Measurements from ENCODE around the gene CRTAC1. TPM values are rescaled to one million over a fixed set of nuclear protein-coding genes. Genes with fewer than 3 reads are reported as not detected.

Gene CRTAC1
- total RNA-seq, 1 donor from 2014 or later: 0.30 TPM

DNA sequence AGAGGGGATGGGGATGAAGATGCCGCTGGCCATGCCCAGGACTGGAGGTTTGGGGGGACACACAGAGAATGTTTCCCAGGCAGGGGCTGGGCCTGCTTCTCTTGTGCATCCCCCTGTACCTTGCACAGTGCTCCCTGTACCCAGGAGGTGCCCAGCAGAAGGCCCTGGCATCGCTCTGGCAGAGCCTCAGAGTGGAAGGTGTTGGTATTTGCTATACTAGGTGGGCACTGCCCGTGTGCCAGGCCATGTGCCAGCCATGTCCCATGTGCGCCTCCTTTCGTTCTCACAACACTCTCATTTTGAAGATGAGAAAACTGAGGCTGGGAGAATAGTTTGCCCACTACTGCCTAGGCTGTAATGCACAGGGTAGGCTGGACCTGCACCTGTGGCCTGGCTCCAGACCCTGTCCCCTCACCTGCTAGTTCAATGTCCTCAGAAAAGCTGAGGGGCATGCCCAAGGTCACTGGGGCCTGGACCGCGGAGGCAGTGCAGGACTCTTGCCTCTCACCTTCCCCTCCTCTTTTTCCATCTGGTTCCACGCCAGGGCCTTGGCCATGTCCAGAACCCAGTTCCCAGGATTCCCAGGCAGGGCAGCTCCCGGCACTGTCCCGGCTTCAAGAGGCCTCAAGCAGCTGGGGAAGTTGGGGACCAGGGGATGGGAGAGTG is 116.1 kb downstream of the CRTAC1 start:
- Histone ChIP-seq H2AFZ (replicated peaks) (no peak overlapping the region), H3K9me3 (ENCODE audit: low read depth) (no peaks in the 10 kb centered on the region), H3K36me3 (no peaks in the 10 kb centered on the region), H3K79me2 (ENCODE audit: low read depth) (no peaks in the 10 kb centered on the region), H3K27me3 (peaks cover 15% of the 10 kb centered on the region), H3K4me3 (no peak overlapping the region), H4K20me1 (ENCODE audit: low read depth) (peaks cover 3% of the 10 kb centered on the region), H3K27ac (no peak overlapping the region), H3F3A (ENCODE audit: low read depth) (no peaks in the 10 kb centered on the region), H3K9ac (no peak overlapping the region), H3K4me1 (no peaks in the 10 kb centered on the region), H3K4me2 (no peak overlapping the region)
- no peaks in the 10 kb centered on the region for H3K9me3 Mint-ChIP-seq
- H3K4me1 Mint-ChIP-seq: peaks cover 3% of the 10 kb centered on the region
- H3K27me3 Mint-ChIP-seq (ENCODE audit: insufficient read depth, low read depth): peaks cover 11% of the 10 kb centered on the region
- H3K36me3 Mint-ChIP-seq: no peaks in the 10 kb centered on the region
- H3K4me3 Mint-ChIP-seq: no peak overlapping the region
- TF ChIP-seq EZH2 (IDR thresholded peaks at IDR 0.05) (no peak), EZH2phosphoT487 (IDR thresholded peaks at IDR 0.05) (no peak)
- TF ChIP-seq, protein P1, sequence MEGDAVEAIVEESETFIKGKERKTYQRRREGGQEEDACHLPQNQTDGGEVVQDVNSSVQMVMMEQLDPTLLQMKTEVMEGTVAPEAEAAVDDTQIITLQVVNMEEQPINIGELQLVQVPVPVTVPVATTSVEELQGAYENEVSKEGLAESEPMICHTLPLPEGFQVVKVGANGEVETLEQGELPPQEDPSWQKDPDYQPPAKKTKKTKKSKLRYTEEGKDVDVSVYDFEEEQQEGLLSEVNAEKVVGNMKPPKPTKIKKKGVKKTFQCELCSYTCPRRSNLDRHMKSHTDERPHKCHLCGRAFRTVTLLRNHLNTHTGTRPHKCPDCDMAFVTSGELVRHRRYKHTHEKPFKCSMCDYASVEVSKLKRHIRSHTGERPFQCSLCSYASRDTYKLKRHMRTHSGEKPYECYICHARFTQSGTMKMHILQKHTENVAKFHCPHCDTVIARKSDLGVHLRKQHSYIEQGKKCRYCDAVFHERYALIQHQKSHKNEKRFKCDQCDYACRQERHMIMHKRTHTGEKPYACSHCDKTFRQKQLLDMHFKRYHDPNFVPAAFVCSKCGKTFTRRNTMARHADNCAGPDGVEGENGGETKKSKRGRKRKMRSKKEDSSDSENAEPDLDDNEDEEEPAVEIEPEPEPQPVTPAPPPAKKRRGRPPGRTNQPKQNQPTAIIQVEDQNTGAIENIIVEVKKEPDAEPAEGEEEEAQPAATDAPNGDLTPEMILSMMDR (IDR thresholded peaks at IDR 0.05): no peak
- no peak overlapping the region for H3K27ac Mint-ChIP-seq
- no peak for DNase-seq (ENCODE audit: low spot score)

DNA sequence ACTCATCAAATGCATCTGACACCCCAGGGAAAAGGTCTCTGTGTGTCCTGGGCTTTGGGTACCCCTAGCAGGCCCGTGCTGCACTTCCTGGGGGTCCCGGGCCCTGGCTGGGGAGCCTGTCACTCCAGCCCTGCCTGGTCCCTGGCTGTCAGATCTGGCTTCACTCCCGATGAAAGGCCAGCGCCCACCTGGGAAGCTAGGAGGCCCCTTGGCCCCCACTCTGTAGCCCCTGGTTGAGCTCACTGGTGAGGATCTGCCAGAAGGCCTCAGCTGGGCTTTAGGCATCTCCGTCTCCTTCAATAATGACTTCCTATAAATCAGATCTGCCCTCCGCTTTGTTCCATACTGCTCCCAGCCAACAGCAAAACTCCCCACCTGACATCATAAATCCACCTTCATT is 116.8 kb downstream of the CRTAC1 start:
- H3K36me3 Mint-ChIP-seq: no peaks in the 10 kb centered on the region
- peaks cover 14% of the 10 kb centered on the region for H3K27me3 Mint-ChIP-seq (ENCODE audit: insufficient read depth, low read depth)
- H3K9me3 Mint-ChIP-seq: no peaks in the 10 kb centered on the region
- TF ChIP-seq EZH2phosphoT487 (IDR thresholded peaks at IDR 0.05) (no peak), EZH2 (IDR thresholded peaks at IDR 0.05) (no peak)
- TF ChIP-seq, protein P1 (IDR thresholded peaks at IDR 0.05): no peak
- Histone ChIP-seq H2AFZ (replicated peaks) (no peak overlapping the region), H3K79me2 (ENCODE audit: low read depth) (no peaks in the 10 kb centered on the region), H3F3A (ENCODE audit: low read depth) (no peaks in the 10 kb centered on the region), H3K27ac (no peak overlapping the region), H3K4me1 (no peaks in the 10 kb centered on the region), H3K4me2 (no peak overlapping the region), H3K36me3 (no peaks in the 10 kb centered on the region), H3K9ac (no peak overlapping the region), H4K20me1 (ENCODE audit: low read depth) (peaks cover 3% of the 10 kb centered on the region), H3K4me3 (no peak overlapping the region), H3K27me3 (peaks cover 15% of the 10 kb centered on the region), H3K9me3 (ENCODE audit: low read depth) (no peaks in the 10 kb centered on the region)
- H3K27ac Mint-ChIP-seq: no peak overlapping the region
- H3K4me3 Mint-ChIP-seq: no peak overlapping the region
- DNase-seq (ENCODE audit: low spot score): no peak
- peaks cover 3% of the 10 kb centered on the region for H3K4me1 Mint-ChIP-seq

DNA sequence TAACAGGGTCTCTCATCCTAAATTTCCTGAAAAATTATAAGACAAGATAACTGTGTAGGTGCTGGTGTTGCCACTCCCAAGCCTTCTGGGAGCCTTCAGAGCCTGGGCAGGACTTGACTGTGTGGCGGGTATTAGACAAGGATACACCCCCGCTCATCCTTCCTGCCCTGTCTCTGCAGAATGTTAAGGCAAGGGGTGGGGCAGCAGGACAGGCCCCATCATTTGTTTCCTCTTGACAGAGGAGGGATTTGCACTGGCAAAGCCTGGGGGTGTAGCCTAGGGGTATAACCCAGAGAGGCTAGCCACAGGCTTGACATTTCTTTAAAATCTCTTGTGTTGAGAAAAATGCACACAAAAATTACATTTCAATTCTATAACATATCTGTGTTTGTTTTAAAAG is 117.2 kb downstream of the CRTAC1 start:
- Histone ChIP-seq H2AFZ (replicated peaks) (no peak overlapping the region), H3F3A (ENCODE audit: low read depth) (no peaks in the 10 kb centered on the region), H3K4me1 (no peaks in the 10 kb centered on the region), H3K27ac (no peak overlapping the region), H3K79me2 (ENCODE audit: low read depth) (no peaks in the 10 kb centered on the region), H3K9me3 (ENCODE audit: low read depth) (no peaks in the 10 kb centered on the region), H4K20me1 (ENCODE audit: low read depth) (peaks cover 3% of the 10 kb centered on the region), H3K27me3 (peaks cover 15% of the 10 kb centered on the region), H3K4me3 (no peak overlapping the region), H3K9ac (no peak overlapping the region), H3K36me3 (no peaks in the 10 kb centered on the region), H3K4me2 (no peak overlapping the region)
- no peak for DNase-seq (ENCODE audit: low spot score)
- no peak overlapping the region for H3K27ac Mint-ChIP-seq
- H3K4me3 Mint-ChIP-seq: no peak overlapping the region
- peaks cover 14% of the 10 kb centered on the region for H3K27me3 Mint-ChIP-seq (ENCODE audit: insufficient read depth, low read depth)
- H3K4me1 Mint-ChIP-seq: peaks cover 3% of the 10 kb centered on the region
- H3K36me3 Mint-ChIP-seq: no peaks in the 10 kb centered on the region
- TF ChIP-seq EZH2 (IDR thresholded peaks at IDR 0.05) (no peak), EZH2phosphoT487 (IDR thresholded peaks at IDR 0.05) (no peak)
- TF ChIP-seq, protein P1 (IDR thresholded peaks at IDR 0.05): no peak
- no peaks in the 10 kb centered on the region for H3K9me3 Mint-ChIP-seq
